22Rv1 (cell line): ENCODE measurements around the gene ACD.

Experiments used
- CTCF ChIP-seq: fragments of 450-650 bp; IDR thresholded peaks from 2 replicates; pipeline ENCODE4 v1.5.1; 2017; ENCODE audit warnings: mild to moderate bottlenecking
- ZFX ChIP-seq: fragments of 450-650 bp; IDR thresholded peaks from 2 replicates; pipeline ENCODE4 v1.6.1; 2017; ENCODE audit warnings: antibody characterized with exemption, borderline replicate concordance

- TF ChIP-seq CTCF (no peak), ZFX (no peak)
These were observed 44.0 kb upstream of the ACD start for GRCh38 chr16:67704110-67704509.
